HuH-7.5 (cell line): ENCODE data around the gene TRIM24.
"Not testable (repeated sequence)": the region's sequence is repeated elsewhere in the genome, so short reads cannot be mapped to it uniquely, and the experiment has no call there.

Source experiments
- DNase-seq: peaks from one replicate; pipeline ENCODE4 v3.0.0; 2011; ENCODE audit warnings: low spot score

The TRIM24 gene

DNA sequence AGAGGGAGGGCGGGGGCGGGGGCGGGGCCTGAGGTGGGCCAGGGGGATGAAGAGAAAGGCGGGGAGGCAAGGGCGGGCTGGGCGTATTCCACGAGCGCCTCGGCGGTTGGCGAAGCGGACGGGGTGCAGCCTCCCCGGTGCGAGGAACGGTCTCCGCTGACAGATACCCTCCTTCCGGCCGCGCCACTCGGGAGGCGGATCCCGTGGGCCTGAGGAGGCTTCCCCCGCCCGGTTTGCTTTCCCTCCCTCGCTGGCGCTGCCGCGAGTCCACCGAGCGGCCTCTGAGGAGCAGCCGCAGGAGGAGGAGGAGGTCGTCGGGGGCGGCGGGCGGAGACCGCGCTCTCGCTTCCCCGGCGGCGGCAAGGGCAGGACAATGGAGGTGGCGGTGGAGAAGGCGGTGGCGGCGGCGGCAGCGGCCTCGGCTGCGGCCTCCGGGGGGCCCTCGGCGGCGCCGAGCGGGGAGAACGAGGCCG, at the start of gene TRIM24:
TSS of gene TRIM24 (plus strand) at position 84 of the 473 bp plus-strand sequence. CDS start at position 374, 290 bp downstream.
- DNase-seq, result peak; percentile 95

DNA sequence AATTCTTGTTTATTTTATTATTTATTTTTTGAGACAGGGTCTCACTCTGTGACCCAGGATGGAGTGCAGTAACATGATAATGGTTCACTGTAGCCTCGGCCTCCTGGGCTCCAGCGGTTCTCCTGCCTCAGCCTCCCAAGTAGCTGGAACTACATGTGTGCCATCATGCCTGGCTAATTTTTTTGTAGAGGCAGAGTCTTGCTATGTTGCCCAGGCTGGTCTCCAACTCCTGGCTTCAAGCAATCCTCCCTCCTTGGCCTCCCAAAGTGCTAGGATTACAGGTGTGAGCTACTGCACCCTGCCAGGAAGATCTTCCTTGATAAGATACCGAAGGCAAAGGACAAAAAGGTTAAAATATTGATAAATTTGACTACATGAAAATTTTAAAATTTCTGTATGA, 48.0 kb upstream of the TRIM24 start:
- not testable (repeated sequence) for DNase-seq

DNA sequence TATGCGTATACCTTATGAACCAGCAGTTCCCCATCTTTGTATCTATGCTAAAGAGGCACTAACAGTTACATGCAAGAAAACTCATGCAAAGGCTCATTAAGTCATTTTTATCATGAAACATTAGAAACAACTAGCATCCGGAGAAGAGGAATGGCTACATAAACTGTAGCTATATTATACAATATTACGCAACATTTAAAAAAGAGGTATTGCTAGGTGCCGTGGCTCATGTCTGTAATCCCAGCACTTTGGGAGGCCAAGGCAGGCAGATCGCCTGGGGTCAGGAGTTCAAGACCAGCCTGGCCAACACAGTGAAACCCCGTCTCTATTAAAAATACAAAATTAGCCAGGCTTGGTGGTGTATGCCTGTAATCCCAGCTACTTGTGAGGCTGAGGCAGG, 47.1 kb upstream of the TRIM24 start:
- DNase-seq, result not testable (repeated sequence)

DNA sequence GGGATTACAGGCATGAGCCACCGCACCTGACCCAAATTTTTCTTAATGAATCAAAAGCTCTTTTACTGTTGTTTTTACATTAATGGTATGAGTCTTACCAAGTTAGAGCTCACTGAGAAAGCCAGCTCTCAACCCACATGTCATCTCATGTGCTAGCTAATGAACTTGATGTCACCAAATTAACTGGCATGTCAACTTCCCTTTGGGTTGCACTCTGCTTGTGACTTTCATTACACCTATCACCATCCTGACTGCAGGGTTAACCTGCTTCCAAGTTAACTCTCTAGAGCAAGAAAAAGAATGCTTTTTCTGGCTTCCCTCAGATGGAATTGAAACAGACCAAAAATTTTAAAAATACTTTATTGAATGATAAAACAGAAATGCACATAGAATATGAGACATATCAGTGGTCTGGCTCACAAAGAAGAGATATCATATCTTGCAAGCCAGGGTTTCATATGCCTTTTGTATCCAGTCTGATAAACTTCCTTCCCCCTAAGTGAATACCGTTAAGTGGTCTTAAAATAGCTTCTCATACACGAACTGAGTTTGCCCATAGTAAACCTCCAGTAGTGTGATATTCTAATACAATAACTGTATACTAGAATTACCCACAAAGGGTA, 42.9 kb upstream of the TRIM24 start:
- DNase-seq, result no peak

DNA sequence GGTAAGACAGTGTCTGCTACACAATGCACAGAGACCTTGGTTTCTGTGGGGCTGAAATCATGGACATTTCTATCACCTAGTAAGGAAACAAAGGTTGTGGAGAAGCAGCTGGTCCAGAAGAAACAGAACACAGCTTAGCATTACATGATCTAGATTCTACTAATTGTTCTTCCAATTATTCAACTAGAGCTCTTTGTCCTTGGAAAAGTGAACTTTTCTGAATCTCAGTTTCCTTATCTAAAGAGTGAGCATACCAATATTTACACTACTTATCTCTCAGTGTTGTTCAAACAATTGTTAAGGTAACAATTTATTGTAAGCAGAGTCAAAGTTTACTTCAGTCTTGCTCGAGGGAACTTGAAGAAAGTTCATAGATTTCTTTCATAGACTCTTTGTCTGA, 42.3 kb upstream of the TRIM24 start:
- no peak for DNase-seq

DNA sequence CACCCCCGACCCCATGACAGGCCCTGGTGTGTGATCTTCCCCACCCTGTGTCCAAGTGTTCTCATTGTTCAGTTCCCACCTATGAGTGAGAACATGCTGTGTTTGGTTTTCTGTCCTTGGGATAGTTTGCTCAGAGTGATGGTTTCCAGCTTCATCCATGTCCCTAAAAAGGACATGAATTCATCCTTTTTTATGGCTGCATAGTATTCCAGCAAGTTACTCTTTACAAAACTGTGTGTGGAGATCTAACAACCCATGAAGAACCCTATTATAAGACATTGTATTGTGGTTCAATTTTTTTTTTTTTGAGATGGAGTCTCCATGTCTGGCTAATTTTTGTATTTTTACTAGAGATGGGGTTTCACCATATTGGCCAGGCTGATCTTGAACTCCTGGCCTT, 41.7 kb upstream of the TRIM24 start:
- DNase-seq, result not testable (repeated sequence)

DNA sequence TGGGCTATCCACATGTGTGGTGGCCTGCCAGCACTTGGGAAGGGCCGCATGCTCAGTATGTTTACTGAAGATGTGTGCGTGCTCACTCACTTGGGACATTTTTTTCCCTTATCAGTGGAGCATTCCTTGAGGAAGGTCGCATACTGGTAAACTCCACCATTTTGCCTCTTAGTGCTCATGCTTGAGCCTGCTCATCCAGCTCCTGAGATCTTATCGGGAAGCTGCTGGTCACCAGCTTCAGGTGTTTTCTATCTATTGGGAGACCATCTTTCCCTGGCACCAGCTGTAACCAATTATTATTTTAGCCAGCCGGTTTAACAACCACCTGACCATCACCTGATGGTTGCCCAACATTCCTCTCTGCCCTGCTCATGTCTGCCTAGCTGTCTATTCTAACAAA, 35.0 kb upstream of the TRIM24 start:
- no peak for DNase-seq

DNA sequence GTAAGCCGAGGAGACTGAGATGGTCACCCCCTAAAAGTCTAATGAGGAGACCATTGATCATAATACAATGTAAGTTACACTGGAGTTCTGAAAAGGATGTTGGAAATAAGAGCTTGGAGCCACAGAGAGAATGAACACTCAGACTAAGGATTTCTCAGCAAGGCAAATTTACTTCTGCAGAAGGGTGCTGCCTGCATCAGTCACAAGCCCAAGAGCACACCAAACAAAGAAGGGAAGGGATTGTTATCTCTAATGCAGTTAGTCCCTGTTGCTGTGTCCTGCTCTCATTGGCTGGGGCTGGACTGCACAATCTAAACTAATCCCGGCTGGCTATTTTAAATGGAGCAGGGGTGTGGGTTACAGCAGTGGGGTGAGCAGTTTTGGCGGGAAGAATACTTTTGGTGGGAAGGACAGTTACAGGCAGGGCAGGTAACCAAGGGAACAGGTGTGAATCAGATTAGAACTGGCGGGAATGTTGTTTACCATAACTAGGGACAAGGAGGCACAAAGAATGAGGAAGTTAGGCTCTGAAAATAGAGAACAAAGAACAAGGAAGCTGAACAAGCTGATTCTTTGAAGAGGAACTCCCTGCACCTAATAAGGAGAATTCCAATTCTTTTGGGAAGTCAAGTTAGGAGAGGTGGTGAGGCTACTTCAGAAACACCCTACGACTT, 30.3 kb upstream of the TRIM24 start:
- no peak for DNase-seq

DNA sequence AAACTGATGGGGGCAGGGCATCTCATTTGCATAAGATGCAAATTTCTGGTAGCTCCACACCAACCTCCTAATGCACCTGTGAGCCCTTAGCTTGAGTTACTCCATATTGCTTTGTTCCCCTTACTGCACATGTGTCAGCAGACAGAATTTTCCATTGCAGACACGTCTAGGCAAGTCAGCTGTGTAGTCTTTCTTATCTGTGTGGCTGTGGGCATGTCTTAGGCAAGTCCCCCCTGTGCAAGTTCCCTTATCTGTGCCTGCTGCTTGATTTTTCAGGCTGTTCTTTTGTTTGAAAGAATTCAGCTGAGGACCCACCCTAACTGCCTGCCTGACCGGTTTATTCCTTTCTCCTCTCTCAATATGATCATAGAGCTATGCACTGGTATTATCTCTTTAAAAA, 28.5 kb upstream of the TRIM24 start:
- DNase-seq, result no peak

DNA sequence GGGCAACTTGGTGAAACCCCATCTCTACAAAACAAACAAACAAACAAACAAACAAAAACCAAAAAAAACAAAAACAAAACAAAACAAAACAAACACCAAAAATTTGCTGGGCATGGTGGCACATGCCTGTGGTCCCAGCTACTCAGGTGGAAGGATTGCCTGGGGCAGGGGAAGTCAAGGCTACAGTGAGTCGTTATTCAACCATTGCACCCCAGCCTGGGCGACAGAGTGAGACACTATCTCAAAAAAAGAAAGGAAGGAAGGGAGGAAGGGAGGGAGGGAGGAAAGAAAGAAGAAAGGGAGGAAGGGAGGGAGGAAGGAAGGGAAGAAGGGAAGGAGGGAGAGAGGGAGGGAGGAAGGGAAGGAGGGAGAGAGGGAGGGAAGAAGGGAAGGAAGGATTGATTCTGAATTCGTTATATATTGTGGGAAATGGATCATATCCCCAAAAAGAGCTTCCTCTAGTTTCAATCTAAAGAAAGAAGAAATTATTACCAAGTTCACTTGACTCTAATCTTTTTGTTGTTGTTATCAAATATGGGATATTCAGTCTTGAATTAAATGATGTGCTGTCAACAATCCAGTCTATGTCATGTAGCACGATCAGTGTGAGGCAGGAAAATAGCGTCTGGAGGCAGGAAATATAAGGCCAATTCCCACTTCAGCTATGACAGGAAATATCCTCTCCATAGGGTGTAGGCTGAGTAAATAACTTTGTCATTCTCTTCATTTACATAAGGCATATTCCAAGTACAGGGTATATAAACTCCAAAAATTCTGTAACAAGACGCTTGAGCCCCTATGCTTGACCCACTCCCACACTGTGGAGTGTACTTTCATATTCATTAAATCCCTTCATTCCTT, 26.2 kb upstream of the TRIM24 start:
- DNase-seq, result no peak

DNA sequence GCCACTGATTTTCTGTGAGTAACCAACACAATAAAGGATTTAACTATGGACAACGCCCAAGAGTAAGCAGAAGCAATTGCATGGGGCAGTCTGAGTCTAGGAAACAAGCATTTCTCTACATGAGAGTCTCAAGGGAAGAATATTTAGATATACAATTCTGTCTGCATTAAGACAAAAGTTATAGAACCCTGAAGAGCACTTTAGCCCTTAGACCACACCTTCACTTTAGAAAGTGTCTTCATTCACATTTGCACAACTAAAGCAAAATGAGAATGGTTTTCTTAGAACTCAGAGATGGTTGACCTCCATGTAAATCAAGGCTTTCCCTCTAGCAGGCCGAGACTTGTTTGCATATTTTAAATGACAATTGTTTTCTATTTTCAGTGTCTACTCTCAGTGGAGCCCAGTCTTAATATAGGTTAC, 25.5 kb upstream of the TRIM24 start:
- no peak for DNase-seq

DNA sequence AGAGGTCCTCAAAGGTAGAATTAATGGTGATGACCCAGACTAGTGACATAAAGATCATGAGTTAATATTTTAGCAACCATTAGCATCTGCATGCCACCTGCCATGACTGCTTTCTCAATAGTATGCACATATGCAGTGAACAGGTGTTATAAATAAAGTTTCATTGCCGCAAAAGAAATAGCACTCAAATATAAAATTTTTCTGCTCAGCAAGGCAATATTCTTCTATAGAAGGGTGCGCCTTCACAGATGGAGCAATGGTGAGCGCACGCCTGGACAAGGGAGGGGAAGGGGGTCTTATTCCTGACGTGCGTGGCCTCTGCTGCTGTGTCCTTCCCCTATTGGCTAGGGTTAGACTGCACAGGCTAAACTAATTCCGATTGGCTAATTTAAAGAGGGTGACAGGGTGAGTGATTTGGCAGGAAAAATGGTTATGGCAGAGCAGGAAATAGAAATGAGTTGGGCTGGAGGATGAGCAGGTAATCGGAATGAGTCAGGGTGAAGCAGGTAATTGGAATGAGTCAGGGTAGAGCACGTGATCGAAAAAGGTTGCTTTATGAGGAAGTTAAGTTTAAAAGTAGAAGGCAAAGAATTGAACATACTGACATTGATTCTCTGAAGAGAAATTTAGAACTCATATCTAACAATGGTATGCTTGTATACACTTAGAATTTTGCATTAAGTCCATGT, 24.7 kb upstream of the TRIM24 start:
- no peak for DNase-seq

DNA sequence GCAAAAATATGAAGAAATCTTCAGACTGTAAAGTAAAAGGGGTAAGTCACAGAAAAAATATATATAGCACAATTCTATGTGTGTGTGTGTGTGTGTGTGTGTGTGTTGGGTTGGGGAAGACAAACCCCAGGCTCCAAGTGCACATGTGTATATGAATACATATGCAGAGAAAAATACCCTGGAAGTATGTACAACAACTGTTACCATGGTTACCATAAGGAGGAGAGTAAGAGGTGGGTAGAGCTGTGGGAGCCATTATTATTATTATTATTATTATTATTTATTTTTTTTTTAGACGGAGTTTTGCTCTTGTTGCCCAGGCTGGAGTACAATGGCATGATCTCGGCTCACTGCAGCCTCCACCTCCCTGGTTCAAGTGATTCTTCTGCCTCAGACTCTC, 23.7 kb upstream of the TRIM24 start:
- DNase-seq, result no peak

DNA sequence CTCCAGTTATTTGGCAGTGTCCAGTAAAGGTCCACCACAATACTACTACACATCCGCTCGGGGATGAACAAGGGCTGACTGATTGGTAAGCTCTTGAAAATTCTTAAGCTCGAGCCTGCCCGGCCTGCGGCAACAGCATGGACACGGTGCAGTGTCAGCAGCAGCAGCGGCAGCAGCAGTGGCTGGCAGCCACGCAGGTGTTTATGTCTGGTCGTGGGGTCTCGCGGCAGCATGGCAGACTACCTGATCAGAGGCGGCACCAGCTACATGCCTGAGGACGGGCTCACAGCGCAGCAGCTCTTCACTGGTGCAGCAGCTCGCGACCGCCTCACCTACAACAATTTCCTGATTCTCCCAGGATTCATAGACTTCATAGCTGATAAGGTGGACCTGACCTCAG, 19.6 kb upstream of the TRIM24 start:
- no peak for DNase-seq

DNA sequence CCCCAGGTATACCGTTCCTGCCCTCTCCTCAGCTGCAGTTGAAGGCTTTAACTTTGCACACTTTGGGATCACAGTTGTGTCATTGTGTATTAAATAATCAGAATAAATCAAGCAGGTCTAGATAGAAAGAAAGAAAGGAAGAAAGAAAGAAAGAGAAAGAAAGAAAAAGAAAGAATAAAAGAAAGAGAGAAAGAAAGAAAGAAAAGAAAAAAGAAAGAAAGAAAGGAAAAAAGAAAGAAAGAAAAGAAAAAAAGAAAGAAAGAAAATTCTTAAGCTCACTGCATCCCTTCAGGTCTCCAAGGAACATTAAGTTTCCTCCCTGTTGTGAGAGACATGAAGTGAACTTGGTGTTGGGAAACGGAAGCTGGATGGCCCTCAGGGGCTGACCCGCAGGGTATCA, 17.2 kb upstream of the TRIM24 start:
- DNase-seq, result no peak

DNA sequence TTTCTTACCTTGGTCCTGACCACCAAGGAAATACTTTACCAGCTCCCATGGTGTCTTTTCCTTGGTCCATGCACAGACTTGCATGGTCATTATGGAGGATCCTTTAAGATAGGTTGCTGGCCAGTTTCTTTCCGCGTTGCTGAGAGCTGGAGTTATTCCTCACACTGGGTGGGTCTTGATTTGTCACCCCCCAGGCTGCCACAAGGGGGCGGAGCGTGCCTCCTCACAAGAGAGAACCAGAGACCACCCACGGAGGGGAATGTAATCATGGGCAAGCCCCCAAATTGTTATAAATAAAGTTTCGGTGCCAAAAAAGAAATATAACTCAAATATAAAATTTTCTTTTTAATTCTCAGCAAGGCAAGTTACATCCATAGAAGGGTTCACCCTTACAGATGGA, 10.5 kb upstream of the TRIM24 start:
- no peak for DNase-seq

DNA sequence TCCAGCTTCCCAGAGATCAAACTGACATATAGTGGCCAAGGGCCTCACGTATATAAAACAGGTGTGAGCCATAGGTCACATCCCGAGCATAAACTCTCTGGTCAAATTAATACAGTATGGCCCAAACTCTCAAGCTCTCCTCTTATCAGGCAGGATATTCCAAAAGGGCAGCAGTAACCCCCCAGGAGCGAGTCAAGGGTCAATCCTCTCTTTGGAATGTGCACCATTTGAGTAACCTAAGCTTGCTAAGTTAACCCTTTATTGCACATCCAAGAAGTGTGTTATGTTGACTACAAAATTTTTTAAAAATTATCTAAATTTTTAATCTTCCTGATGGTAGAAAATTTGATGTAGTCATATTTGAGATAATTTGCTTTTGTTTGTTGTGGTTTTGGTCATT, 4.5 kb upstream of the TRIM24 start:
- peak; percentile 31 for DNase-seq

DNA sequence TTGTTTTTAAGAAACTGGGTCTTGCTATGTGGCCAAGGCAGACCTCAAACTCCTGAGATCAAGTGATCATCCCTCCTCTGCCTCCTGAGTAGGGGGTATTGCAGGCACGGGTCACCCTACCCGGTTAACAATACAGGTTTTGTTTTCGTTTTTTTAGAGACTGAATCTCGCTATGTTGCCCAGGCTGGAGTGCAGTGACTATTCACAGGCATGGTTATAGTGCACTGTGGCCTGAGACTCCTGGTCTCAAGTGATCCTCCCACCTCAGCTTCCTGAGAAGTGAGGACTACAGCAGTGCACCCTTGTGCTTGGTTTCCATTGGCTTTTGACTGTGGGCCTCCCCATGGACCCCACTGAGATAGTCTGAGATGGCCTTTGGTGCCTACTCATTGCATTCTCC, 3.8 kb upstream of the TRIM24 start:
- DNase-seq, result no peak

DNA sequence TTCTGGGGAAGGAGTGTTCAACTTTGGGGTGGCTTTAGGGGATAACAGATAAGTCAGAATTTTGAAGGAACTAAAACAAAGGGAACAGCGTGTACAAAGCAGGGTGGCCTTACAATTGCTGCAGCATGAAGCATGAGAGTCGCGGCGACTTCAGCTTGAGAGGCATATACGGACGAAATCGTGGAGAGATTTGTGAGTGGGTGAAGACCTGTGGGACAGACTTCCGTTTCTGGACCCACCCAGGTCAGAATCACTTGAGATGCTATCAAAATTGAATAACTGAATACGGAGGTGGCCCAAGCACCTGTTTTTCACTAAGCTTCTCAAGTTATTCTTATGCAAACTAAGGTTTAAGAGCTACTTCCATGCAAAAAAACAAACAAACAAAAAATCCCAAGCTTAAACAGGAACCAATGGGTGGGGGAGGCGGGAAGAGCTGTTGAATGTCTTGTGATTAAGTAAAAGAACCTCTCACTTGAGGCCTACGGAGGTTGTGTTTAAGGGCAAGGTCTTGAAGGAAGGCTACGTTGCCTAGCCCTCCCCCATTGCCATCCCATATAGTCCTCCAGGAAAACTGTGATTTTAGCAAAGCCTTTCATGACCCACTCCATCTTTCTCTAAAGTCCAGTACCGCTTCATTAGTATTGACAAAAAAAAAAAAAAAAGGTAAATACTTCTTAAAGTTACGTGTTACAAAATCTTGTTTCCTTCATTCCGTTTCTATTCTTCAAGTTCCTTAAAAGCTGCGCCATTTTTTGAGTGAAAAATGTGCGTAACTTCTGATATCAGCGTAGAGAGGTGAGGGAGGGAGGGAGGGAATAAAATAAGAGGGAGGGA, 1.3 kb upstream of the TRIM24 start:
- DNase-seq, result no peak

DNA sequence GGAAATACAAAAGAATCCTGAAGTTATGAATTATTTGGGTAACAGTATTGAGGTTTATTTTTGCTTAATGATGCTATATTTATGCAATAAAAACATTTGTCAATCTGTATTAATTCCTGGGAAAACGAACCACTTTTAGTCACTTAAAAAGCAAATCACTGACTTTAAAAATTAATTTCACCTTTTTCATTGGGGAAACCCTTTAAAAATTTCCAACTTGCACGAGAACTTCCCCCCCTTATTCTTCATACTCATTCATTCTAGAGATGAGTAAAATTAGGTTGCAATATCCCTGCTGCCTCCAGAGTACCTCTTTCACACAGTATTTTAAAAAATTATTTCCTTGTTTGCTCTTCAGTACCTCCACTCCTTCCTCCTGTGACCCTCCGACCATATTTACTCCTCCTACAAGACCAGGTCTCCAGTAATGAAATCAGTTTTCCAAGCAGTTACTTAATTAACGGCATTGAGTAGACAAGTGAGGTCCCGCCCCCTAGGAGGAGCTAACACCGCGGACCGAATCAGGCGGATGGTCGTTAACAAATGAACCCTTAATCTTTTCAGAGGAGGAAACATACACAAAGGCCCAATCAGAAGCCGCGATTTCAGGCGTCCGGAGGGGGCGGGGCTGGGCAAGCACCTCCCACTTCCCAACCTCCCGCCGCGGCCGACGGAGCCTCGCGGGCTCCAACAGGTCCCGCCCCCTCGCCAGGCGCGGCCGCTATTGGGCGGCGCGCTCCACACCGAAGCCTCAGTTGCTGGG, 465 bp upstream of the TRIM24 start:
- no peak for DNase-seq
